GM18511 (cell line): ENCODE data around the gene DNAJC15.

Experiments used
- ATAC-seq: cut with Tn5 transposase; IDR thresholded peaks from one replicate; pipeline ENCODE4 v1.9.1; 2021; ENCODE audit warnings: mild to moderate bottlenecking, moderate library complexity; ENCODE audit not compliant: unreplicated experiment

Gene DNAJC15

DNA sequence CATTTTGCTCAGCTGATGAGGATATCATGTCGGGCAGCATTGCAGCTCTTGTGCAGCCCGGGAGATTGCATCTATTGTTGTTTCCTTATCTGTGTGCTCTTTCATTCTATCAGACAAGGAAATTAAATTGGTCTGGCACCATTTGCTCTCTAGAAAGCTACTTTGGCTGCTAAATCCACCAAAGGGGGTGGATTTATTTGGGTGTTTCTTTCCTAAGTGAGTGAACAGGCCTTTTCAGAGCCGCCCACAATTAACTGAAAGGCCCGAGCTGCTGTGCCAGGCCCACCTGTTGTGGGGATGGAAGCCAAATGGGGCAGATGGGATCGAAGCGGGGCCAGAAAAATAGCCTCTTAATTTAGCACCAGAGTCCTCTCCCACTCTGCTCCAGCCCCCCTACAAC is 99.4 kb downstream of the DNAJC15 start:
- no peak for ATAC-seq

DNA sequence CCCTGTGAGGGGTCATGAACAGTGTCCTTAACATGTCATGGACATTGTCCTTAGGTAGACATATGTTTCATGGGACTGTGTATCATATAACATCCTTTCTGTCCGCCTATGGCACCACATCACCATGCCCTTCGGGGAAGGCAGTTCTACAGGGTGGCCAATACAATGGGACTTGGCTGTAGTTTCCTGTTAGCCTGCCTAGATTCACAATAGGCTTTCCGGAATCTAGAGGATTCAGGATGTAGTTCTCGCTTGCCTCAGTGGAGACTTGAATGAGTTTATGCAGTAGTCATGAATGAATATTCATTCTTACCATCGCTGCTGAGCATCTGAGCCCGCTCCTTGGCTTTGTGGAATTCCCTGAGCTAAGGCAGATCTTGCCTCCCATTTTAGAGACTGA is 100.5 kb downstream of the DNAJC15 start:
- ATAC-seq, result no peak

DNA sequence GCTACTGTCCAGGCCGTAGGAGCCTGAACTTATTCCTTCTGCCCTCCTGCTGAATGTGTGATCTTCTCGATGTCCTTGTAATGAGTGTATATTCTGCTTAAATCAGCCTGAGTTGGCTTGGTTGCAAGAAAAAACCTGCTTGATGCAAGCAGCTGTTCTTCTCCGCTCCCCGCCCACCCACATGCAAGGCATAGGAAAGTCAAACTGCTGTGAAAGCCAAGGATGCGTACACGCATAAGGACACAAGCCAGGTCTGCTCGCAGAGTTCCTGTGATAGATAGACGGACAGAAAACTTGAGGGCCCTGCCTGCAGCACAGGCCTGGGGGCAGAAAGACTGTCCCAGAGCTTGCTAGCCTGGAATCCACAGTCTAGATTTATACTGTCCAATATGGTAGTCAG is 101.1 kb downstream of the DNAJC15 start:
- ATAC-seq, result no peak

DNA sequence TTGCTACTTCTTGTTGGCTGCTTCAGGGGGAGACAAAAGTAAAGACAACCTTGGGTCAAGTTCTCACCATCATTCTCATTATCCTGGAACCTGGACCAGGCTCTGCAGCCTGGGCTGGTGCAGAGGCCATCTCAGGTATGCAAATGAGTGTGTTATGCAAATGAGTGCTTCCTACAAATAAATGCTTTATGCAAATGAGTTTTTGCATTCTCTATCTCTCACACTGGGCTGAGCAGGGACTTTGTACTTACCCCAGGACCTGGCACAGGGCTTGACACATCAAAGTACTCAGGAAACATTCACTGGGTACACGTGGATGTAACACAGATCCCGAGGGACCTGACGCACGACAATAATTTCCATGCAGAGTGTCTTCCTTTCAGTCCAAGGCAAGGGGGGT is 103.0 kb downstream of the DNAJC15 start:
- no peak for ATAC-seq

DNA sequence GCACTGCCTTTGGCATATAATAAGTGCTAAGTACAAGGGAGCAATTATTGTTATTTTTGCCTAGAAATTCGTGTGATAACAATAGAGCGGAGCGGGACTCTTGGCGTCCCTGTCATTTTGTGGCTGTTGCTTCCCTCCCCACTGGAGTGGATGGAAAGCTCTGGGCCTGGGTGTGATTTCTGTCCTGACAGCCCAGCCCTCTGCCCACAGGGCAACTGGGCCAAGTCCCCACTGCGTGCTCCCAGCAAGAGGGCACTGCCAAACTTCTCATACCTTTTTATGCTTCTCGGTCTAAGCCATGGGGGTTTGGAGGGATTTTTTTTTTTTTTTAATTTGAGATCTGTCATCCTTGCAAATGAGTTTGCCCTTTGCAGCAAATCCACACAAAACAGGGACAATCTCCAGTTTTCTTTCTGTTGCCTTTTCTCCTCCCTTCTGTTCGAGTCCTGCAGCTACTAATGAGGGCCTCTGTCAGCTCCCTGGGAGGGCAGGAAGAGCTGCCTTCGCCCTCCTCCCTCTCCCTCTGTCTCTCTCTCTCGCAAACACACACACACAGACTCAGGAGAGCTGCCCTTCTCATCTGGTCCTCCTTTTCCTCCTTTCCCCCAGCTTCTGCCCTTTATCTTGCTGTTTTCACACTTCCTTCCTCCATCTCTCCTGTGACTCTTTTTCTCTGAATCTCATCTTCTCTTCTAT is 103.9 kb downstream of the DNAJC15 start:
- ATAC-seq, result no peak

DNA sequence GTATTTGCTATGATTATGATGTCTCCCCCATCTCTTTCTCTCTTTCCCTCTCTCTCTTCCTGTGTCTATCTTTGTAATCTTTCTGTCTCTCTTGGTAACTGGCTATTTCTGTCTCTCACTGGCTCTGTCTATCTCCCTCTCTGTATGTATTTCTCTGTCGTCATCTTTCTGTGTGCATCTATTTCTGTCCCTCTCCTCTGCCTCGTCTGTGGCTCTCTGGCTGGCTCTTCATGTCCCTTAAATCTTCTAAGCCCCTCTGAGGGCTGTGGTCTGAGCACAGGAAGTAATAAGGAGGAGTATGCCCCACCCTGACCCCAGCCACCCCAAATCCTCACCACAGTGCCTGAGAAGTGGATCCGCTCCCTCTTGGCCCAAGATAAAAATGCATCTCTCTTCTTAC is 104.4 kb downstream of the DNAJC15 start:
- no peak for ATAC-seq

DNA sequence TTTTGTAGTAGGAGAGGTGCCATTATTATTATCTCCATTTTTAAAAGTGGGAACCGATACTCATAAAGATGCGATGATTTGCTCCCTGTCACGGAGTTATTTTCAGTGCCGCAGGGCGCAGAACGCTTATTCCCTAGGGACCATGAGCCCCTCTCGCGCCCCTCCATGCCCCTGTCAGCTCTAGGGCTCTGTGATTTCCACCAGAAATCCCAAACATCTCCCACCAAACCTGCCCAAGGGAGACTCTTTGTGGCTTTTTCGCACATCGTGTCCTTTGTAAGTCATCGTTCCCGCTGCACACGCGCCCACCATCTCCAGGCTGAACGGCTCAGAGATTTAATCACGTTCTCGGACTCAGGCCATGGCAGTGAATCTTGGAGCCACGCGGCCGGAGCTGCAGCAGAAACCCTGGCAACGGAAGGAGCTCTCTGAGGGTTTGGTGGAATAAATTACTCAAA is 105.1 kb downstream of the DNAJC15 start:
- ATAC-seq, result no peak

DNA sequence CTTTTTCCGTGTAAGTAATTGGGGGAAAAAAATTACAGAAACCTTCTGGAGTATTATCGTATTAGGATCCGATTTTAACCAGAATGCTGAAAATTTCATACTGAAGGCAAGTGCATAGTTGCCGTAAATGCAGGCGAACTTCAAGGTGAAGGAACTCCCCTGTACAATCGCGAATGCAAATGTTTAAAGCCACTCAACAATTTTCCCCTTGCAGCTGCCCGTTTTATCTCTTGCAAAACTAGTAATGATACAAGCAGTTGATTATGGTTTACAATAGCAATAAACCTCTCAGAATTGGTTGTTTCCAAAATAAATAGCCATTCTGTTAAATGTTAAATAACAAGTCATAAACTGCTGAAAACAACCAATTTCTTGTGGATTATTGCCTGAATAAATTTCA is 105.7 kb downstream of the DNAJC15 start:
- no peak for ATAC-seq

DNA sequence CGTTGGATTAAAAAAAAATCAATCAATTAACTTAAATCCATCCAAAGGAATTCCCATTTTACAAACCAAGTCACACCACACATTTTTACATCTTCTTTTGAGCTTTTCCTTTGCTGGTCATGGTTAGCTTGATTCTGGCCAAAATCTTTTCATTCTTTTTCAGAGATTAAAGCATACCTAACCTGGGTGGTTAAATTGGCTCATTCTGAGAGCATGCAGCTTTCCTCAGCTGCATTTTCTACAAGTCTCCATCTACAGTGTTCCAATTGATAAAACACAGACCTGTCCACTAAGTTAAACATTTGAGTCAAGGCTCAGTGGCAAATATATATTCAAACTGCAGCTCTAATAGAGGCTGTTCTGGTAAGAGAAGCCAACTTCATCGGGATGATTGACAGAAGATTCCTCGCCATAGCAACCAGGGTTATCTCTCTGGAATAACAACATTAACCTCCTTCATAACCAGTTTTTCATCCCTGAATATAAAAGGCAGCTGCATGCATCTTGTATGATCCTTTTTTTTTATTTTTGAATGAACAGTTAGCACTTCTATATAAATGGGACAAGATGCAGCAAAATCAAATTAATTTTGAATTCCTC is 106.2 kb downstream of the DNAJC15 start:
- no peak for ATAC-seq

DNA sequence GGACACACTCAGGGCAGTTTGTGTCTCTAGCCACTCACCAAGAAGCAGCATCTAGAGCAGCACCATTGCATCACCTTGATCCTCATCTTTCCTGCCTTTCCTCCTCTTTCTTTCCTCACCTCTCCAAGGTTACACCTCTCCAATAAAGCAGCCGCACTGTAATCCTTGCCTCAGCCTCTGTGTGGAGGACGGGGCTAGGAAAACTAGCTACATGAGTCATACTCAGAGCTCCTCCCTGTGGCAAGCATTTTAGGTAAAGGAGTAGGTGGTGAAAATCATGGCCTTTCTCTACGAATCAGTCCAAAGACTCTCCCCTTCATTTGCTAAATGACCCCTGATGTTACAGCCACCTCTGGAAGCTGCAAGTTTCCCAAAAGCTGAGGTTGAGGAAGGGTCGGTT is 108.9 kb downstream of the DNAJC15 start:
- no peak for ATAC-seq

DNA sequence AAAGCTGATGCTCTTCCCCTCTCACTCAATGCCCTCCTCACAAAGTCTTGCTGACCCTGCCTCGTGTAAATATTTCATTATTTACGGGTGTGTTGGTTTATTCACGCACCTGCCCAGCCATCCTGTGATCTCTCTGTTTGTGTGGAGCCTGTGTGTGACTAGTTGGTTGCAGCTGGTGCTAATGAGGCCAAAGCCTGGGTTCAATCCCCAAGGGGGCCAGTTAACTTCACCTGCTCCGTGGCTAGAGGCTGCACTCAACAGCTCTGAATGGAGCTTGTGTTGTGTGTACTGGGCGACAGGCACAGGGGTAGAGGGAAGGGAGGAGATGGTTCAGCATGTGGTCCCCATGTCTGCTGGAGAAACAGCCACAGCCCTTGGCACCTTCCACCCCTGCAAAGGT is 109.5 kb downstream of the DNAJC15 start:
- no peak for ATAC-seq

DNA sequence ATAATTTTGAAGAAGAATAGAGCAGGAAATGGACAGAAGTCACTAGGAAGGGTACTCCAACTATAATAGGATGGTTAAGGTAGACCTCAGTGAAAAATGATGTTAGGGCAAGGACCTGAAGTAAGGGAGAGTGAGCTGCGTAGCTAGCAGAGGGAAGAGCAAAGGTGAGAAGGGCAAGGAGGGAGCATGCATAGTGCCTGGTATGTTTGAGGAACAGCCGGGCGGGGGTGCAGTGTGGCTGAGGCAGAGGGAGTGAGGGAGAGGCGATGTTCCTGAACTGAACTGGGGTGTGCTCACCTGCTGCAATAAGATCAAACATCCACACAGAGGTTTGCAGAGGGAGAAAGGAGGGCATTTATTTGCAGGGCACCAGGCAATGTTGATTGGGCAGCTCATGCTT is 110.4 kb downstream of the DNAJC15 start:
- ATAC-seq, result no peak

DNA sequence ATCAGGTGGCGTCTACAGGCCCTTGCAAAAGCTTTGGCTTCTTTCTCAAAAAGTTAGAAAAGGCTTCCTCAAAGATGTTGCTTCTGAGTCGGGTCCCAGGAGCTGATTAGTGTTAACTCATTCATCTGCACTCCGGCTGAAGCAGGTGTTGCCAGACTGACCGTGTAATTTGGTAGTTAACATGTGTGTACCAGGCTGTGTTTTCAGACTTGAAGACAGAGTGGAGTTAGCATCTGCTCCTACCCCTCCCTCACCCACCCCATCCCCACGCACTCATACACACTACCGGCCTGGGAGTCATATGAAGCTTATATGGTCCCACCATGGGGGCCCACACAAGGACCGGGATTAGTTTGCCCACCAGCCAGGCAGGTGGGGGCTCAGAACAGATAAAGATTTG is 111.5 kb downstream of the DNAJC15 start:
- no peak for ATAC-seq

DNA sequence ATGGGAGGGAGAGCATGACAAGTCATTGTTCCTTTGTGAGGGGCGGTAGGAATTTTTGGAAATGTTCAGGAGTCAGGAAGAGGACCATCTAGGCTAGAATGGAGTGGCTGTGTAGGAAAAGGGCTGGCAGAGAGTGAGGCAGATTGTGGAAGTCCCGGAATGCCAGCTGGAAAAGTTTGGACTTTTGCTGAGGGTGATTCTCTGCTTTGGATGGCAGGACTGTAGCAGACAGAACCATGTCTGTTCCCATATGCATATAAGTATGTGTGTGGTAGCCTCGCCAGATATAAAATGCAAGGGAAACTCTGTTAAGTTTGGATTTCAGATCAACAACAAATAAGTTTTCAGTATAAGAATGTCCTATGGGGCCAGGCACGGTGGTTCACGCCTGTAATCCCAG is 112.1 kb downstream of the DNAJC15 start:
- ATAC-seq, result no peak

DNA sequence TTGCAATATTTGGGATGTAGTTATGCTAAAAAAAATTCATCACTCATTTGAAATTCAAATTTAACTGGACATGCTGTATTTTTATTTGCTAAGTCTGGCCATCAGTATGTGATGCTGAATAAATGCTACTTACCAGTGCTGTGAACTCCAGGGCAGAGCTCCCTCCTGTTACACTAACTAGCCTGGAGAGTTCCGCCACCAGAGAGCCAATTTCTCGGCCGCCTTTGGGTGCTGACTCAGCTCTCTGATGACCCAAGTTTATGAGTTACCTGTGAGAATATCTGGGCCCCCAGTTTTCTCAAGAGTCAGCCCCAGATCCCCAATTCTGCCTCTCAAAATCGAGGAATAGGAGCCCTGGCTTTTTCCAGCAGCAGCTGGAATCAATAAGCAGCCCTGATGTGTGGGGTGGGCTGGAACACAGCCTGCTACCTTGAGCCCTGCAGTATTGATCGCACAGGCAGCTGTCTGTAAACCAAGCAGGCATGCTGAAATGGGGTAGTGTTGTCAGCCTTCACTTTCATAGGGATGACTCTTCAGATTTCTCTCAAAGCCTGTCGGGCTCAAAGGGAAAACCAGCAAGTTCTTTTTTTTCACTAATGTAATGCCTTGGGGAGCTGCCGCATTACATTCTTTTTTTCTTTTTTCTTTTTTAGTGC is 113.7 kb downstream of the DNAJC15 start:
- ATAC-seq, result no peak

DNA sequence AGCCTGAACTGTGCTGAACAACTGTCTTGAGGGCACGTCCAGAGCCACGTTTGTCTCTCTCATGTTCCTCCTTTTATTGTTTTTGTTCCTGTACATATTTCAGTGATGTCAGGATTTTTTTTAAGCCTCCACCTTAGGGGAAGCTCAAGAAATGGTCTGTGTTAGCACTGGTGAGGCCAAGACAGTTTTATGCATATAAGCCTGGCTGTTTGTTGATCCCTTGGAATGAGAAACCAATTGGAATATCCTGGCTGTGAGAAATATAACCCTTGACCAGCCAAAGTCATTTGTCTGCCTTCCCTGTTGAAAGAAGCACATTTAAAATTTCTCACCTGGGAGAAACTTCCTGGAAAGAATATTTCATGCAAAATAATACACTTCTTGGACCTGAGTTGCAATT is 115.8 kb downstream of the DNAJC15 start:
- ATAC-seq, result no peak

DNA sequence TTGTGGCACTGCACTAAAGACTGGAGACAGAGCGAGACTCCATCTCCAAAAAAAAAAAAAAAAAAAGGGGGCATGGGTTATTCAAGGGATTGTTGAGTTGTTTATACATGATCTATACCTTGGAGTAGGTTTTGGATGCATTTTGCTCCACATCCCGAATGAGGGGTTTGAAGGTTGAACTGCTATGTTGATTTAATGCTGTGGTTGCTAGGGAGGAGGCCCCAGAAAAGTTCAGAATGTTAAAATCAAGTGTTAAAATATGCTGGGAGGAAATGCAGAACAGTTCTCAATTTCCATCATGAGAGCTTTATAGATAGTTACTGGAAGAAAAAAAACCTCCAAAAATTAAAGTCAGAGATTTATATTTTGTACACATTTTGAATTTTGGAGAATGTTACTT is 116.5 kb downstream of the DNAJC15 start:
- no peak for ATAC-seq

DNA sequence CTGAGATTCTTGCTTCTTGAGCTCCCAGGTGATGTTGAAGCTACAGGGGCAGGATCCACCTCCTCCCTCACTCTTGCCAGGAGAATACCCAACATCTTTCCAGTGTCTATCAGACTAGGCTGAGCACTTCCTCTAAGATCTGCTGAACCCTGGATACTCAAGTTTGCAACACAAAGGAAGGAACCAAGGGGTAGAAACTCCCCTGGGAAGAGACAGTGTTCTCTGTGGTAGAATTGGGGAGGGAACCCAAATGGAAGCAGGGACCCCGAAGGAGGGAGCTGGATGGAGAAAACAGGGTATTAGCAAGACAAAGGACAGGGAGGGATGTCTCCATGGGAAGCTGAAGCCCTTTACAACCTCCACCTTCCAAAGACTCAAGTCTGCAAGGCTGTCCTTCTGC is 117.6 kb downstream of the DNAJC15 start:
- no peak for ATAC-seq

DNA sequence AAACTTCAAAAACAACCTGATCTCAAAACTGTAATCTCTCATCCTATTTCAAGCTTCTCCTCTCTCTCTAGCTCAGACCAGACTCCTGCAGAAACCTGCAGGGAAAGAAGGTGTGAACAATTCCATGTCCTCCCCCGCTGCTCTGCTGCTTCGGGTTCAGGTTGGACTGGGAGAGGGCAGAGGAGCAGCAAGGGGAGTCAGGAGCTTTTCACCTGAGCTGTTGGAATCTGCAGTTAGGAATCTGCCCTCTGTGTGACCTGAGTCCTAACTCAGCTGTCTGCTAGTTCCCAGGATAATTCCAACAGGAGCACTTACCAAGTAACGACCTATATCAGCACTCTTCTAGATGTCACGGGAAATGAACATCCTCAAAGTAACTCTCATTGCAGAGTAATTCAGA is 118.3 kb downstream of the DNAJC15 start:
- ATAC-seq, result no peak

DNA sequence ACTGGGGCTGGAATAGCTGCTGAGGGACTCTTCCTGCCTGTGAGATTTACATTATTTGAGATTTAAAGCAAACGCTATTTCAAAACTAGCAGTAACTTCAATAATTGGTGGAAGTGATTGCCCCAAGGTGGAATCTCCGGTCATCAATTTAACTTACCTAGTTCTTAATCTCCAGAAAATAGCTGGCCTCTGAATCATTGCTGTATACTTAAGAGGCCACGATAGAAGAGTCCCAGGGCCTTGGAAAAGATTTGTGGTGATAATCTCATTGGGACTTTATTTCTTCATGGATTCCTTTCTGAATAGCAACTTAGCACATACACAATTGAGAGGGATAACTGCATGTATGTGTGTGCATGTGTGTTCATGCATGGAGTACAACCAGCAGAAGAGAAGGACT is 120.2 kb downstream of the DNAJC15 start:
- no peak for ATAC-seq

DNA sequence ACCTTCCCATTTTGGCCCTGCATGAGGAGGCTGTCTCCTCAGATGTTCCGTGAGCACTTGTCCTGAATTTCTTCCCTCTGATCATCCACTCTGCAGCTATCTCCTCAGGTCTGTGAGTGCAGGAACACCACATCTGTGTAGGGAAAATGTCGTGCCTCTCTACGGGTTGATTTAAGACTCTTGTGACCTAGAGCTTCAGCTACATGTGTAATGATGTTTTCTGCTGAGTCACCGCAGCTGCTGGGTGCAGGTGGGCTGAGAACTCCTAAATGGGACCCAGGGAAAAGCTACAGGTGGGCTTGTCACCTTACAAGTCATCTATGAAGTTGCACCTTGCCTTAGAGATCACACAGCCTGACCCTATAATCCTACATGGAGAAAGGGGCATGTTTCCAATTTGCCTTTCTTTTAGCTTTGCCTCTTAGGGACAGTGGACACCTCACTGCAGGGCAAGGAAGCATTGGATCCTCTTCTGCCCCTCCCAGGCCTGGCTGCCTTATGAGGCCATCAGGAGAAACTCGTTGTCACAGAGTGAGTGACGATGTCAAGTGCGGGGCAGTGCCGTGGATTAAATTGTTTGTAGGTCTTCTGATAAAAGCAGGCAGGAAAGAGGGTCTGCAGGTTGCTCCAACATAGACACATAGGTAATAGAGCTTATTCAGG is 122.3 kb downstream of the DNAJC15 start:
- ATAC-seq, result no peak

DNA sequence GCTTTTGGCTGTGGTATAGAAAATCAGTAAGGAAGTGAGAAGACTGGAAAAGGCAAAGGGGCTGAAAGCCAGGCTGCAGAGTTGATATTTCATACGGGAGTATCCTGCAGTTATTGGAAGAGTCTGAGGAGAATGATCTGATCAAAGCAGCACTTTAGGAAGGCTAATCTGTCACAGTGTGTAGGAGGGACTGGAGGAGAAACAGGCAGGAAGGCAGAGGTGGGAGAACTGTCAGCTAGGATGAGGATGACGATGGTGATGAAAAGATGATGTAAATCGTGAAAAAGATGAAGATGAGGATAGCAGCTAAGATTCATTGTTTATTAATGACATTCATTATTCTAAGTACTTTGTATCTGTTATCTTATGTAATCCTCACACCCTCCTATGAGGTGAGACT is 123.0 kb downstream of the DNAJC15 start:
- ATAC-seq, result no peak
